Lower leg skin (tissue), 3 donors: ENCODE results near the gene JAG1.

Experiments used
- CTCF ChIP-seq, 3 donors: fragments of 450-650 bp; IDR thresholded peaks; one replicate each; pipeline ENCODE4 v1.5.1; 2016; ENCODE audit warnings: antibody characterized with exemption in 3 of 3, mild to moderate bottlenecking in 3 of 3, moderate library complexity in 2 of 3
- POLR2A ChIP-seq, 2 donors: fragments of 450-650 bp; IDR thresholded peaks; one replicate each; pipeline ENCODE4 v1.6.1; 2016 to 2017; ENCODE audit warnings: antibody characterized with exemption in 2 of 2, mild to moderate bottlenecking in 1 of 2, moderate library complexity in 1 of 2

GRCh38 chr20:10635476-10636208 lies 38.2 kb downstream of the JAG1 start:
- no peak for TF ChIP-seq CTCF (IDR thresholded peaks at IDR 0.05)
- no peak for TF ChIP-seq POLR2A (IDR thresholded peaks at IDR 0.05)
